ENCODE measurements around the gene HRH3.

HRH3 gene

DNA sequence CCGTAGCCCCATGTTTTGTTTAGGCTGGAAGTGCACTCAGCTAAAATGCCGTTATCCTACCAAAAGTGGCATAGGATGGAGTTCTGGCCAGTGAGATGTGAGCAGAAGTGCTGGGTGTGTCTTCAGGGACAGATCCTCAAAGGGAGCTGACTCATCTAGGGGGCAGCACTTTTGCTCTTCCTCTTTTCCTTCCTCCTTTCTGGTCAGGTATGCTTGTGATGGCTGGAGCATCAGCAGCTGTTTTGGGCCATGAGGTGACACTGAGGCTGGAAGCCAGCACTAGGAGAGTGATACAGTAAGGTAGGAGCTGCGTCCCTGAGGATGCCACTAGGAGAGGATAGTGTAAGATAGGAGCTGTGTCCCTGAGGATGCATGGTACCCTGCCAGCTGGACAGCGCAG is 13.6 kb upstream of the HRH3 start:
- TF ChIP-seq, protein P1, sequence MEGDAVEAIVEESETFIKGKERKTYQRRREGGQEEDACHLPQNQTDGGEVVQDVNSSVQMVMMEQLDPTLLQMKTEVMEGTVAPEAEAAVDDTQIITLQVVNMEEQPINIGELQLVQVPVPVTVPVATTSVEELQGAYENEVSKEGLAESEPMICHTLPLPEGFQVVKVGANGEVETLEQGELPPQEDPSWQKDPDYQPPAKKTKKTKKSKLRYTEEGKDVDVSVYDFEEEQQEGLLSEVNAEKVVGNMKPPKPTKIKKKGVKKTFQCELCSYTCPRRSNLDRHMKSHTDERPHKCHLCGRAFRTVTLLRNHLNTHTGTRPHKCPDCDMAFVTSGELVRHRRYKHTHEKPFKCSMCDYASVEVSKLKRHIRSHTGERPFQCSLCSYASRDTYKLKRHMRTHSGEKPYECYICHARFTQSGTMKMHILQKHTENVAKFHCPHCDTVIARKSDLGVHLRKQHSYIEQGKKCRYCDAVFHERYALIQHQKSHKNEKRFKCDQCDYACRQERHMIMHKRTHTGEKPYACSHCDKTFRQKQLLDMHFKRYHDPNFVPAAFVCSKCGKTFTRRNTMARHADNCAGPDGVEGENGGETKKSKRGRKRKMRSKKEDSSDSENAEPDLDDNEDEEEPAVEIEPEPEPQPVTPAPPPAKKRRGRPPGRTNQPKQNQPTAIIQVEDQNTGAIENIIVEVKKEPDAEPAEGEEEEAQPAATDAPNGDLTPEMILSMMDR (IDR thresholded peaks at IDR 0.05): no peak

DNA sequence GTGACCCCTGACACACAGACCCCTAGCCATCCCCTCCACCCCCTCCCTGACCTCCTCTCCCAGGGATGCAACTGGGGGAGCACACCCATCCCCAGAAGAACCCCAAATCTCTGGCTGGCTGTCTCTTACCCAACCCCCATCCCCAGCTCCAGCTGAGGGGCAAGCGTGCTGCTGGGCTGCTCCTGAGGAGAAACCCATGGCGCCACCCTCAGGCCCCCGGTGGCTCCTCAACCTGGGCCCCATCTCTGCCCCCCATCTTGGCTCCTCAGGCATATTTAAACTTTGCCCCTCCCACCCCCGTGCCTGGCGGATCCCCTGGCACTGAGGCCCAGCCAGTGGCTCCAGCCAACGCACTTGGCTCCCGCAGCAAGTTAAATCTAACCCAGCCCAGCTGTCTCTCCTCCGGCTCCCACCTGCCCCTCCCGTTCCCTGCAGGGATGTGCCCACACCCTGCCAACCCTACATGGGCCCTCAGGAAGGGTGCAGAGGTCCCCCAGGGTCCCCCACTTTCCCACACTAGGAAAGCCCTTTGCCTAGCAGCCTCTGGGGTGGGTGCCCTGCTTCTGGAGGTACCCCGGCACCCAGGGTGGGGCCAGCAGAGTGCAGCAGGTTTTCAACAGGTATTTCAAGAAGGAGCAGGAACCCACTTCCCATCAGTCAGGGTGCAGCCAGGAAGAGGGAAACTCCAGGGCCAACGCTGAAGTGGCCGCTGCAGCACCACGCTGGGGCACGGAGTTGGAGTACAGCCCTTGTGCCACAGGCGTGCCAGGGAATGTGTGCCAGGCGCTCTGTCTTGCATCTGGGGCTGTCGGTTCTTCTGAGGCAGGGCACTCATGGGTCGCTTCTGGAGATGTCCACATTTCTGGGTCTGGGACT is 12.9 kb upstream of the HRH3 start:
- TF ChIP-seq, protein P1 (IDR thresholded peaks at IDR 0.05): no peak

DNA sequence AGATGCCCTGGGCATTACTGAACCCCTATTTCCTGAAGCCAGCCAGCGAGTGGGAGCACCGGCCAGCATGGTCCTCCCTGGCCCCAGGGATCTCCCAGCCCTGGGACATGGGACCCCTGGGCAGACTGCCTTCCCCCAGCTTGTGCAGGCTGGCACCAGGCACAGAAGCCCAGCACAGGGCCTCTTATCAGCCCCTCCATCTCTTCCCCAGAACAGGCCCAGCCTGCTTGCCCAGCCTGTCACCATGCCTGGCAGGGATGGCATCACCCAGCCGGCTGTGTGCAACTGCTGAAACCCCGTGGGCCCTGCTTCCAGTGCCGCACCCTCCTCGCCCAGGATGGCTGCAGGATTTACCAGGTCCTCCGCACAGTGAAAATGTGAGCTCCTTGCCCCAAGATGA is 12.1 kb upstream of the HRH3 start:
- TF ChIP-seq, protein P1 (IDR thresholded peaks at IDR 0.05): no peak

DNA sequence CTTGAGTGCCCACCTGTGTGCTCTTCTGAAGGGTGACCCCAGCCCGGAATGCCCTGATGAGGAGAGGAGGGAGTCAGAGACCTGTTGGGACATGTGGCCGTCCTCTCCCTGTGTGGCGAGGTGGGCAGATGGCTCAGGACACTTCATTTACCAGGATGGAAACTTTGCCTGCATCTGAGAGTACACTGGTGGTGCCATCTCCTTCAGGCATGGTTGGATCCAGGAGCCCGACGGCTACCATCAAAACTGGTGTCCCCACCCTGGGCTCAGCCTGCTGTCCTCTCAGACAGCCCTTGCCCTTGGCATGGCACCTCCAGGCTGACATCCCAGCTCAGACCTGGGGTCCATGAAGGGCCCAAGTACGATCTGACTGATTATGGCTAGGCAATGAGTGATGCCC is 11.2 kb upstream of the HRH3 start:
- TF ChIP-seq, protein P1 (IDR thresholded peaks at IDR 0.05): no peak

DNA sequence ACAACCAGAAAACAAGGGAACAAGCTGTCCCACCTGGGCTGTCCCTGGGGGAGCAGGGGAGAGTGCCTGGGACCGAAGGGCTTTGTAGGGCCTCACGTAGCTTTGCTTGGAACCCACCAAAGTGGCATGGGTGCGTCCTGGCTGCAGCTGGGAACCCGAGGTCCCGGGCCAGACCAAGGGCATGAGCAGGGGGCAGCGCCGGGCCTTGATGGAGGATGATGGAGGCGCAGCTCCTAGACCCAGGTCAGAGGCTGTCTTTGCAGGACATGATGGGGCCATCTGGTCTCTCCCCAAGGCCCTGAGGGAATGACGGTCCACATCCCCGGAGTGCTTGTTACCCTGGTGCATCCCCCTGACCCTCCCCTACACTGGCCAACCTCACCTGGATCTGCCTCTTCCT is 10.6 kb upstream of the HRH3 start:
- TF ChIP-seq, protein P1 (IDR thresholded peaks at IDR 0.05): no peak

DNA sequence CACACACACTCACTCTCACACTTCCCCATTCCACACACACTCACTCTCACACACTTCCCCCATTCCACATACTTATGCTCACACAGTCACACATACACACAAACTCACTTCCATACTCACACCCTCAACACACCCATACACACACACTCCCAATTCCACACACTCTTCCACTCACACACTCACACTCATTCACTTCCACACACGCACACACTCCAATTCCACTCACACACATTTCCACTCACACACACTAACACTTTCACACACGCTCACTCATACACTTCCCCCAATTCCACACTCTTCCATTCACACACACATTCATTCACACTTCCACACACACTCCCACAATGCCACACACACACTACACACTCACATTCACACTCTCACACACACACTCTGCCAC is 10.2 kb upstream of the HRH3 start:
- TF ChIP-seq, protein P1 (IDR thresholded peaks at IDR 0.05): no peak

DNA sequence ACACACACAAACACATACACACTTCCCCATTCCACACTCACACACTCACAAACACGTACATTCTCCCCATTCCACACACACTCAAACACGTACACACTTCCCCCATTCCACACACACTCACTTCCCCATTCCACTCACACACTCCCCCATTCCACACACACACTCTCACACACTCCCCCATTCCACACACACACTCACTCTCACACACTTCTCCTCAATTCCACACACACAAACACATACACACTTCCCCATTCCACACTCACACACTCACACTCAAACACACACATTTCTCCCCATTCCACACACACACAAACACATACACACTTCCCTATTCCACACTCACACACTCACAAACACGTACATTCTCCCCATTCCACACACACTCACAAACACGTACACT is 9.6 kb upstream of the HRH3 start:
- TF ChIP-seq, protein P1 (IDR thresholded peaks at IDR 0.05): no peak

Measured in LNCAP (cell line).